Measurements from ENCODE around the gene SAMD11. TPM values are rescaled to one million over a fixed set of nuclear protein-coding genes. Genes with fewer than 3 reads are reported as not detected.

Gene SAMD11
- total and polyA plus RNA-seq, 2 of the 8 experiments (the other 6 are each of a cell fraction or from before 2014, with no cell fraction given) = 0.18 to 0.30 TPM

GRCh38 chr1:920521-920920, 3.2 kb upstream of the SAMD11 start (continued):
- TF ChIP-seq TBP (IDR thresholded peaks at IDR 0.05; ENCODE audit: low read depth, low read length) (no peak), RNF2 (IDR thresholded peaks at IDR 0.05; ENCODE audit: borderline replicate concordance, low read depth, low read length, missing control alignments, poor library complexity, severe bottlenecking) (no peak), CTCF (IDR thresholded peaks at IDR 0.05; ENCODE audit: control extremely low read depth in 1 of 3, insufficient read depth in 1 of 3, low read depth in 1 of 3, low read length in 3 of 3) (no peak), RAD21 (IDR thresholded peaks at IDR 0.05 in 1 of 2, conservative IDR thresholded peaks at IDR 0.05 in 1 of 2; ENCODE audit: low read depth in 2 of 2, low read length in 2 of 2) (no peak), ASH2L (IDR thresholded peaks at IDR 0.05; ENCODE audit: low read length) (no peak), TAF7 (optimal IDR thresholded peaks at IDR 0.05; ENCODE audit: borderline replicate concordance, low read depth, low read length) (no peak)
